ENCODE data around the gene OTOG.

- TF ChIP-seq EZH2 (IDR thresholded peaks at IDR 0.05; ENCODE audit: borderline replicate concordance, insufficient read depth, low read depth, low read length, poor library complexity, severe bottlenecking) (no peak), CTCF (IDR thresholded peaks at IDR 0.05) (no peak)
Observed at GRCh38 chr11:17682848-17683247, 135.8 kb downstream of the OTOG start.
